ENCODE results near the gene TEX29. TPM values are rescaled to one million over a fixed set of nuclear protein-coding genes. Genes with fewer than 3 reads are reported as not detected.

TEX29 gene
- total RNA-seq, 1 experiment from 2014 or later = not detected

DNA sequence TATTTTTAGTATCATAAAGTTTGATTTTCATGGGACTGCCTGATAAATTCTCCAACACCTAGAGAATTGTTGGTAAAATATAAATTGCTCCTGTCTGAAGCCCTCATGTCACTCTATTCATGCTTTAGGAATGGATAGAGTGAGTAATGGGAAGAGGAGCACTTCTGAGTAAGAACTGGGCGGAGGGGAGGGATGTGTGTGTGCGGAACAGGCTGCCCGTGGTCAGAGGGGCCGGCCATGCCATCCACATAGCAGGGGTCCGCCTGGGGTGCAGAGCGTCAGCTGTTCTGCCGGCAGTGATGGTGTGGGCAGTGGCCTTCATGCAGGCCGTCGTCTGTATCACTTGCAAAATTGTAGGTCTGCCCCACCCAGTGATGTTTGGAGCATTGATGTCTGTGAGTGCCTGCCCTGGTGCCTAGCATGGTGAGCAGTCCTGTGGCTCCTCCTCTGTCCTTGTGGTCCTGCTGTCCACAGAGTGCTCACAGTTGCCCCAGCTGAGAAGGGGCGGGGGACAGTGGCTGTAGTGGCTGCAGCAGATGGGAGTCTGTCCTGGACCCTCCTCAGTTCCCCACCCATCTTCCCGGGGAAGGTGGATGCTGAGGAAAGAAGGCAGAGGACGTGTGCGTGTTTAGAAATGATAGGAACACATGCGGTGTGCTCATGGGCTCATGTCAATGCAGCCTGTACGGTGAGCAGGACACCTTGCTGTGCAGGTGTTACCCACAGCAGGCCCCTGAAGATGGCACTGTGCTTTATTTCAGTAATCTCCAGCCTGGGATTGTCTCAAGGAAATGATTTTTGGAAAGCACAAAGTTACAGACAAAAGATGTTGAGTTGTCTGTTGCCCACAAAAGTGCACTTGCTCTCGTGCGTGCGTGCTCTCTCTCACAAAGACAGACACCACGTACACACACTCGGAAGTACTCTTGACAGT lies 49.4 kb upstream of the TEX29 start:
- intact Hi-C loops (cut with micrococcal nuclease; ENCODE audit: unreplicated experiment) (no loop called here), in situ Hi-C loops (cut with HindIII; ENCODE audit: low pct_unique_long_range_greater_than_20kb, low sequenced_read_pairs) (no loop called here)
- BruUV-seq (replicated peaks) = no TSS peak
- Histone ChIP-seq H3K9me3 (ENCODE audit: control insufficient read depth, insufficient read depth, low read depth, low read length) (no peaks in the 10 kb centered on the region), H3K4me3 (ENCODE audit: low read depth in 2 of 2, low read length in 2 of 2) (no peak overlapping the region), H3K27me3 (ENCODE audit: control insufficient read depth, insufficient read depth, low read length) (no peaks in the 10 kb centered on the region), H3K4me1 (ENCODE audit: control insufficient read depth, insufficient read depth, low read length) (no peaks in the 10 kb centered on the region), H3K36me3 (ENCODE audit: control insufficient read depth, insufficient read depth, low read length) (no peaks in the 10 kb centered on the region), H3K27ac (ENCODE audit: low read length) (no peak overlapping the region)
- ChIA-PET CTCF (no interaction called here), POLR2A (no interaction called here)
- TF ChIP-seq POLR2AphosphoS5 (IDR thresholded peaks at IDR 0.05; ENCODE audit: low read depth, low read length) = no peak
- no peak for TF ChIP-seq SIN3A (IDR thresholded peaks at IDR 0.05; ENCODE audit: borderline replicate concordance, insufficient read depth, low read depth, low read length)
- TF ChIP-seq, protein P1, sequence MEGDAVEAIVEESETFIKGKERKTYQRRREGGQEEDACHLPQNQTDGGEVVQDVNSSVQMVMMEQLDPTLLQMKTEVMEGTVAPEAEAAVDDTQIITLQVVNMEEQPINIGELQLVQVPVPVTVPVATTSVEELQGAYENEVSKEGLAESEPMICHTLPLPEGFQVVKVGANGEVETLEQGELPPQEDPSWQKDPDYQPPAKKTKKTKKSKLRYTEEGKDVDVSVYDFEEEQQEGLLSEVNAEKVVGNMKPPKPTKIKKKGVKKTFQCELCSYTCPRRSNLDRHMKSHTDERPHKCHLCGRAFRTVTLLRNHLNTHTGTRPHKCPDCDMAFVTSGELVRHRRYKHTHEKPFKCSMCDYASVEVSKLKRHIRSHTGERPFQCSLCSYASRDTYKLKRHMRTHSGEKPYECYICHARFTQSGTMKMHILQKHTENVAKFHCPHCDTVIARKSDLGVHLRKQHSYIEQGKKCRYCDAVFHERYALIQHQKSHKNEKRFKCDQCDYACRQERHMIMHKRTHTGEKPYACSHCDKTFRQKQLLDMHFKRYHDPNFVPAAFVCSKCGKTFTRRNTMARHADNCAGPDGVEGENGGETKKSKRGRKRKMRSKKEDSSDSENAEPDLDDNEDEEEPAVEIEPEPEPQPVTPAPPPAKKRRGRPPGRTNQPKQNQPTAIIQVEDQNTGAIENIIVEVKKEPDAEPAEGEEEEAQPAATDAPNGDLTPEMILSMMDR (IDR thresholded peaks at IDR 0.05) = no peak
- TF ChIP-seq TCF7L2 (IDR thresholded peaks at IDR 0.05; ENCODE audit: low read depth, low read length) = no peak
- TF ChIP-seq, protein P2, sequence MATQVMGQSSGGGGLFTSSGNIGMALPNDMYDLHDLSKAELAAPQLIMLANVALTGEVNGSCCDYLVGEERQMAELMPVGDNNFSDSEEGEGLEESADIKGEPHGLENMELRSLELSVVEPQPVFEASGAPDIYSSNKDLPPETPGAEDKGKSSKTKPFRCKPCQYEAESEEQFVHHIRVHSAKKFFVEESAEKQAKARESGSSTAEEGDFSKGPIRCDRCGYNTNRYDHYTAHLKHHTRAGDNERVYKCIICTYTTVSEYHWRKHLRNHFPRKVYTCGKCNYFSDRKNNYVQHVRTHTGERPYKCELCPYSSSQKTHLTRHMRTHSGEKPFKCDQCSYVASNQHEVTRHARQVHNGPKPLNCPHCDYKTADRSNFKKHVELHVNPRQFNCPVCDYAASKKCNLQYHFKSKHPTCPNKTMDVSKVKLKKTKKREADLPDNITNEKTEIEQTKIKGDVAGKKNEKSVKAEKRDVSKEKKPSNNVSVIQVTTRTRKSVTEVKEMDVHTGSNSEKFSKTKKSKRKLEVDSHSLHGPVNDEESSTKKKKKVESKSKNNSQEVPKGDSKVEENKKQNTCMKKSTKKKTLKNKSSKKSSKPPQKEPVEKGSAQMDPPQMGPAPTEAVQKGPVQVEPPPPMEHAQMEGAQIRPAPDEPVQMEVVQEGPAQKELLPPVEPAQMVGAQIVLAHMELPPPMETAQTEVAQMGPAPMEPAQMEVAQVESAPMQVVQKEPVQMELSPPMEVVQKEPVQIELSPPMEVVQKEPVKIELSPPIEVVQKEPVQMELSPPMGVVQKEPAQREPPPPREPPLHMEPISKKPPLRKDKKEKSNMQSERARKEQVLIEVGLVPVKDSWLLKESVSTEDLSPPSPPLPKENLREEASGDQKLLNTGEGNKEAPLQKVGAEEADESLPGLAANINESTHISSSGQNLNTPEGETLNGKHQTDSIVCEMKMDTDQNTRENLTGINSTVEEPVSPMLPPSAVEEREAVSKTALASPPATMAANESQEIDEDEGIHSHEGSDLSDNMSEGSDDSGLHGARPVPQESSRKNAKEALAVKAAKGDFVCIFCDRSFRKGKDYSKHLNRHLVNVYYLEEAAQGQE (IDR thresholded peaks at IDR 0.05; ENCODE audit: insufficient read depth in 1 of 2, low read depth in 2 of 2, low read length in 1 of 2) = no peak
- DNase-seq (ENCODE audit: low read depth, low spot score) (no peak), ATAC-seq (no peak)

DNA sequence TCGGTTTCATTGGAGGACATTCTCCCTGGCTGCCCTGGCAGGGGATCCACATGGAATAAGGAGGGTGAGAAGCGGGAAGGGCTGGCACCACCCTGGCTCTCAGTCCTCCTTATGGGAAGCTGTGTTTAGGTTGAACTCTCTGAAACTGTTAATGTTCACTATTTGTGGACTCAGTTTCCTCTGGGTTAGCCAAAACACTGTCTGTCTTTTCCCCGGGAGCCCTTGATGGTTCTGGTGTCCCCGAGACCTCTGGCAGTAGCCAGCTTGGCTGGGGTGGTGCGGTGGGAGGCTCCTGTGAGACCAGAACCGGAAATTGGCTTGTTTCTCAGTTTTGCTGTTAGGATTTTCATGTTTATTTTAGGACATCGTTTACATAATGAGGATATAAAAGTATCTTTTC lies 48.3 kb upstream of the TEX29 start:
- DNase-seq (ENCODE audit: low read depth, low spot score) (no peak), ATAC-seq (no peak)
- Histone ChIP-seq H3K27ac (ENCODE audit: low read length) (no peak overlapping the region), H3K27me3 (ENCODE audit: control insufficient read depth, insufficient read depth, low read length) (no peaks in the 10 kb centered on the region), H3K36me3 (ENCODE audit: control insufficient read depth, insufficient read depth, low read length) (no peaks in the 10 kb centered on the region), H3K4me3 (ENCODE audit: low read depth in 2 of 2, low read length in 2 of 2) (no peak overlapping the region), H3K4me1 (ENCODE audit: control insufficient read depth, insufficient read depth, low read length) (no peaks in the 10 kb centered on the region), H3K9me3 (ENCODE audit: control insufficient read depth, insufficient read depth, low read depth, low read length) (no peaks in the 10 kb centered on the region)
- intact Hi-C loops (cut with micrococcal nuclease; ENCODE audit: unreplicated experiment) (no loop called here), in situ Hi-C loops (cut with HindIII; ENCODE audit: low pct_unique_long_range_greater_than_20kb, low sequenced_read_pairs) (no loop called here)
- no TSS peak for BruUV-seq (replicated peaks)
- POLR2A ChIA-PET = no interaction called here
- TF ChIP-seq POLR2AphosphoS5 (IDR thresholded peaks at IDR 0.05; ENCODE audit: low read depth, low read length) = no peak
- TF ChIP-seq, protein P1 (IDR thresholded peaks at IDR 0.05) = no peak
- TF ChIP-seq, protein P2 (IDR thresholded peaks at IDR 0.05; ENCODE audit: insufficient read depth in 1 of 2, low read depth in 2 of 2, low read length in 1 of 2) = no peak
- no peak for TF ChIP-seq SIN3A (IDR thresholded peaks at IDR 0.05; ENCODE audit: borderline replicate concordance, insufficient read depth, low read depth, low read length)
- TF ChIP-seq TCF7L2 (IDR thresholded peaks at IDR 0.05; ENCODE audit: low read depth, low read length) = no peak
- CTCF ChIA-PET = no interaction called here
